ENCODE measurements around the gene TRMT112. TPM values are rescaled to one million over a fixed set of nuclear protein-coding genes. Genes with fewer than 3 reads are reported as not detected.

Gene TRMT112
- total and polyA plus RNA-seq, 2 donors, result 294 to 353 TPM

DNA sequence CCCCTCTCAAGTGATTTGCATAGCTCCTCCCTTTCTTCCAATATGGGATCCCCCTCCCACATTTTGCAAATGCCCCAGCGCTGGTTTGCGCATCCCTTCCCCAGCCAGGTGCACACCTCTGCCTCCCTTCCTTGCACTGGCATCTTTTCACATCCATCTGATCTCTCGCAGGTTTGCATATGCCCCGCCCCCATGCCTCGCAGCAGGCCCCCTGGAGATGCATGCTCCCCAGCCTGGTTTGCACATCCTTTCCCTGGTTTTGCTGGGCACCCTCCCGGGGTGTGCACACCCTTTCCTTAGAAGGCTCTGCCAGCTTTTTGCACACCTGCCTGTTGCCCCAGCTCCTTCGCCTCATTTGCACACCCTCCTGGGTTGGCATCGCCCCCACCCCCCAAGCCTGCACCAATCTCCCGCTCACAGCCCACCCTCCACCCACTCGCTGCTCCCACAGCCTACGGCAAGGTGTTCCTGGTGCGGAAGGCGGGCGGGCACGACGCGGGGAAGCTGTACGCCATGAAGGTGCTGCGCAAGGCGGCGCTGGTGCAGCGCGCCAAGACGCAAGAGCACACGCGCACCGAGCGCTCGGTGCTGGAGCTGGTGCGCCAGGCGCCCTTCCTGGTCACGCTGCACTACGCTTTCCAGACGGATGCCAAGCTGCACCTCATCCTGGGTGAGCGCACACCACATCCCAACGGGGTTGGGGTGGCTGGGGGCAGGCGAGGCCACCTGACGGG is 42.5 kb upstream of the TRMT112 start:
- DNase-seq (ENCODE audit: low read depth in 6 of 9, low spot score in 9 of 9), result peak in 2 of 9 donors; percentile 54 to 70
- Histone ChIP-seq H3K4me1 (ENCODE audit: control insufficient read depth in 2 of 2, insufficient read depth in 2 of 2, low read length in 2 of 2) (peaks cover 22 to 51% of the 10 kb centered on the region in 2 donors), H3K36me3 (ENCODE audit: control insufficient read depth in 2 of 2, insufficient read depth in 2 of 2, low read length in 1 of 2) (peaks cover 35% of the 10 kb centered on the region in 2 donors), H3K27me3 (ENCODE audit: control insufficient read depth in 2 of 2, insufficient read depth in 1 of 2, low read length in 1 of 2) (peaks cover 0 to 4% of the 10 kb centered on the region in 2 donors), H3K9me3 (ENCODE audit: control insufficient read depth in 2 of 2, insufficient read depth in 1 of 2, low read length in 1 of 2) (peaks cover 0 to 3% of the 10 kb centered on the region in 2 donors), H3K27ac (ENCODE audit: low read depth in 1 of 2, low read length in 1 of 2) (peak overlapping the region in 1 of 2 donors; percentile 19), H3K4me3 (ENCODE audit: low read length in 2 of 2) (peak overlapping the region; percentile 68 to 80)
- 7% methylated on average over 38 of the region's 38 CpGs for WGBS

DNA sequence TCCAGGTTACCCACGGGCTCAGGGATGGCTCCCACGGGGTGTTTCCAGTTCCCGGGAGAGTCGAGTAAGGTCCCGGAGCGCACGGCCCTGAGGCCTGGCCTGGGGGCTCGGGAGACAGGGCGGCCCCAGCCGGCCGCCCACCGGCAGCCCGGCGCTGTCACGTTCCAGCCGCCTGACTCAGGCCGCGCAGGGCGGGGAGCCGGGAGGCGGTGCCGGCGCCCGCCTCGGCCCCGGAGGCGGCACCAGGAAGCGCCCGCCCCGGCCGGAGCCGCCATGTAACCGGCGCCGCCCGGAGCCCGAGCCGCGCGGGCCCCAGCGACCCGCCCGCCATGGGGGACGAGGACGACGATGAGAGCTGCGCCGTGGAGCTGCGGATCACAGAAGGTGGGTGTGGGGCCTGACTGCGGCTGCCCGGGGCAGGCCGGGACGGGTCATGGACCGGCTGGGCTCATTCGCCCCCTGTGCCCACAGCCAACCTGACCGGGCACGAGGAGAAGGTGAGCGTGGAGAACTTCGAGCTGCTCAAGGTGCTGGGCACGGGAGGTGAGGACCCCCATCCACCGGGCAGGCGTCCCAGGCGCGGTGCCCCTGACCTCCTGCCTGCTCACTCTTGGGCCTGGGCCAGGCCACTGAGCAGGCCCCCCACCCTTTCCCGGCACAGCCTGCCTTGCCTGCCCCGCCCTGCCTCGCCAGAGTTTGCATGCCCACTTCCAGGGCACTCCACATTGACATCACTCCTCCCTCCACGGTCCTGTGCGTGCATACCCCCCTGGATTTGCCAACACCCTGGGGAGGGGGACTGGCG is 41.8 kb upstream of the TRMT112 start, which contains the start of gene RPS6KA4:
RPS6KA4 (plus strand) TSS at position 256 of the 805 bp plus-strand sequence; CDS start at position 330, 74 bp downstream.
- H3K4me1 ChIP-seq (ENCODE audit: control insufficient read depth in 2 of 2, insufficient read depth in 2 of 2, low read length in 2 of 2), result peaks cover 25 to 54% of the 10 kb centered on the region in 2 donors
- under 1% methylated on average over 70 of the region's 70 CpGs for WGBS

DNA sequence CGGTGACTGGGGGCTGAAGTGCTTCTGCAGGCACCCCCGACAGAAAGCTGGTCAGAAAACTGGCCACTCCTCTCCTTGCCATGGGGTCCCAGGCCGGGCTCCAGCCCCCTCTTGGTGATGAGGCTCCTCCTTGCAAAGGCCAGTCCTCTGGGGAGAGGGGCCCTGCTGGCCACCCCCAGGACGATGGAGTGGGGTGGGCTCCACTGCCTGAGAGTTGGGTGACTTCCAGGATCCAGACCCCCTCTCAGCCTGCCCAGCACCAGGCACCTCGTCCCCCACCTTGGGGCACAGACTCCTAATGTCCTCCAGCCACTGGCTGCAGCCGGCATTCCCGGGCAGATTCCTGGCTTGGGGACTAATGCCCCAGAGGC is 41.2 kb upstream of the TRMT112 start:
- peaks cover 30 to 36% of the 10 kb centered on the region in 2 donors for H3K36me3 ChIP-seq (ENCODE audit: control insufficient read depth in 2 of 2, insufficient read depth in 2 of 2, low read length in 1 of 2)
- peaks cover 0 to 3% of the 10 kb centered on the region in 2 donors for H3K9me3 ChIP-seq (ENCODE audit: control insufficient read depth in 2 of 2, insufficient read depth in 1 of 2, low read length in 1 of 2)
- peak overlapping the region; percentile 43 to 80 for H3K4me3 ChIP-seq (ENCODE audit: low read length in 2 of 2)
- H3K4me1 ChIP-seq (ENCODE audit: control insufficient read depth in 2 of 2, insufficient read depth in 2 of 2, low read length in 2 of 2), result peaks cover 25 to 54% of the 10 kb centered on the region in 2 donors
- DNase-seq (ENCODE audit: low read depth in 6 of 9, low spot score in 9 of 9), result no peak
- peak overlapping the region; percentile 5 to 68 for H3K27ac ChIP-seq (ENCODE audit: low read depth in 1 of 2, low read length in 1 of 2)
- H3K27me3 ChIP-seq (ENCODE audit: control insufficient read depth in 2 of 2, insufficient read depth in 1 of 2, low read length in 1 of 2), result peaks cover 0 to 4% of the 10 kb centered on the region in 2 donors
- WGBS, result 48% methylated on average over 7 of the region's 7 CpGs

More for the DNA sequence above, 41.8 kb upstream of the TRMT112 start, which contains the start of gene RPS6KA4:
- peaks cover 0 to 4% of the 10 kb centered on the region in 2 donors for H3K27me3 ChIP-seq (ENCODE audit: control insufficient read depth in 2 of 2, insufficient read depth in 1 of 2, low read length in 1 of 2)
- H3K9me3 ChIP-seq (ENCODE audit: control insufficient read depth in 2 of 2, insufficient read depth in 1 of 2, low read length in 1 of 2), result peaks cover 0 to 3% of the 10 kb centered on the region in 2 donors
- H3K27ac ChIP-seq (ENCODE audit: low read depth in 1 of 2, low read length in 1 of 2), result peak within 1 kb of the TSS; percentile 5 to 68
- peak within 1 kb of the TSS; percentile 68 to 80 for H3K4me3 ChIP-seq (ENCODE audit: low read length in 2 of 2)
- H3K36me3 ChIP-seq (ENCODE audit: control insufficient read depth in 2 of 2, insufficient read depth in 2 of 2, low read length in 1 of 2), result peaks cover 34% of the 10 kb centered on the region in 2 donors
- peak in 2 of 9 donors; percentile 34 to 56 for DNase-seq (ENCODE audit: low read depth in 6 of 9, low spot score in 9 of 9)

DNA sequence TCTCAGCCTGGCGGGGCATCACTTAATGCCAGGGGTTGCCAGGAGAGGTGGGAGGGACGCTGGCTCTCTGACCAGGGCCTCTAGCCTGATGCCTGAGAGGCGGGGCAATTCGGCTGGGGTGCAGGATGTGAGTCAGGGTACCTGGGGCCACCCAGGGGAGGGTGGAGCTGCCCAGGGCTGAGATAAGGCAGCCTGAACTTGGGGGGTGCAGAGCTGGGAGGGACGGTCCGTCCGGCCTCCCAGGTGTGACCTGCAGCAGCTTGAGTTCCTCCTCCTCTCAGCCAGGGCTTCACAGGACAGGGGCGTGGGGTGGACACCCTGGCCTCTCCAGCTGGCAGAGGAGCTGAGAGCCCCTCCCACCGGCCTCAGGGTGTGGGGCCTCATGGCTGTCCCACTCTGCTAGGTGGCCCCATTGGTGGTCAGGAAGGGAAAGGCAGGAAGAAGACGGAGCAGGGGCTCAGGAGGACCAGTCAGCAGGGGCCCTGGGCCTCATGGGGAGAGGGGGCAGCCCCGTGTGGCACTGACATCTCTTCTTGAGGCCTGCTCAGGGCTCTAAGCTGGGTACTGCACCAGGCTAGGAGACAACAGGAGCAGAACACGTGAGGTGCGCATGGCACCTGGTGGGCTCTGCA is 40.7 kb upstream of the TRMT112 start:
- no peak for DNase-seq (ENCODE audit: low read depth in 6 of 9, low spot score in 9 of 9)
- 86% methylated on average over 13 of the region's 13 CpGs for WGBS
- no peak overlapping the region for H3K4me3 ChIP-seq (ENCODE audit: low read length in 2 of 2)
- peaks cover 29 to 32% of the 10 kb centered on the region in 2 donors for H3K36me3 ChIP-seq (ENCODE audit: control insufficient read depth in 2 of 2, insufficient read depth in 2 of 2, low read length in 1 of 2)
- peaks cover 0 to 4% of the 10 kb centered on the region in 2 donors for H3K27me3 ChIP-seq (ENCODE audit: control insufficient read depth in 2 of 2, insufficient read depth in 1 of 2, low read length in 1 of 2)
- H3K27ac ChIP-seq (ENCODE audit: low read depth in 1 of 2, low read length in 1 of 2), result no peak overlapping the region
- H3K4me1 ChIP-seq (ENCODE audit: control insufficient read depth in 2 of 2, insufficient read depth in 2 of 2, low read length in 2 of 2), result peaks cover 25 to 54% of the 10 kb centered on the region in 2 donors
- H3K9me3 ChIP-seq (ENCODE audit: control insufficient read depth in 2 of 2, insufficient read depth in 1 of 2, low read length in 1 of 2), result peaks cover 0 to 3% of the 10 kb centered on the region in 2 donors

DNA sequence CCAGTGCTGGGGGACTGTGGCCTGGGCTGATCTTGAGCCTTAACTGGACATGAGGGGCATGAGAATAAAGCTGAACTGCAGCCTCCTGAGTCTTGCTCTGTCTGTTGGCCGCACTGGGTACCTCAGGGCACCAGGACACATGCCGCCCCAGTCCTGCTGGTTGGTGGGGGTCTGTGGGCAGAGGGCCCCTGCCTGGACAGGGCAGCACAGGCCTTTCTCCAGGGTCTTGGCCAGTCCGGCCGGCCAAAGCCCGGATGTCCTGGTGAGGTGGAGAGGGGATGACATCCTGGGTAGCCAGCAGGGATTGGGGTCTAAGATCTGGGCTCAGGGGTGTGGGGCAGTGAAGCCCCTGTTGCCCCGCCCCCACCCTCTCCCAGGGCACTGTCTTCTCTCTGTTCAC is 40.1 kb upstream of the TRMT112 start:
- DNase-seq (ENCODE audit: low read depth in 6 of 9, low spot score in 9 of 9), result no peak
- H3K27me3 ChIP-seq (ENCODE audit: control insufficient read depth in 2 of 2, insufficient read depth in 1 of 2, low read length in 1 of 2), result peaks cover 0 to 4% of the 10 kb centered on the region in 2 donors
- peaks cover 0 to 3% of the 10 kb centered on the region in 2 donors for H3K9me3 ChIP-seq (ENCODE audit: control insufficient read depth in 2 of 2, insufficient read depth in 1 of 2, low read length in 1 of 2)
- WGBS, result over 99% methylated on average over 6 of the region's 6 CpGs
- H3K4me1 ChIP-seq (ENCODE audit: control insufficient read depth in 2 of 2, insufficient read depth in 2 of 2, low read length in 2 of 2), result peaks cover 25 to 54% of the 10 kb centered on the region in 2 donors
- H3K4me3 ChIP-seq (ENCODE audit: low read length in 2 of 2), result no peak overlapping the region
- peaks cover 24 to 35% of the 10 kb centered on the region in 2 donors for H3K36me3 ChIP-seq (ENCODE audit: control insufficient read depth in 2 of 2, insufficient read depth in 2 of 2, low read length in 1 of 2)
- no peak overlapping the region for H3K27ac ChIP-seq (ENCODE audit: low read depth in 1 of 2, low read length in 1 of 2)

DNA sequence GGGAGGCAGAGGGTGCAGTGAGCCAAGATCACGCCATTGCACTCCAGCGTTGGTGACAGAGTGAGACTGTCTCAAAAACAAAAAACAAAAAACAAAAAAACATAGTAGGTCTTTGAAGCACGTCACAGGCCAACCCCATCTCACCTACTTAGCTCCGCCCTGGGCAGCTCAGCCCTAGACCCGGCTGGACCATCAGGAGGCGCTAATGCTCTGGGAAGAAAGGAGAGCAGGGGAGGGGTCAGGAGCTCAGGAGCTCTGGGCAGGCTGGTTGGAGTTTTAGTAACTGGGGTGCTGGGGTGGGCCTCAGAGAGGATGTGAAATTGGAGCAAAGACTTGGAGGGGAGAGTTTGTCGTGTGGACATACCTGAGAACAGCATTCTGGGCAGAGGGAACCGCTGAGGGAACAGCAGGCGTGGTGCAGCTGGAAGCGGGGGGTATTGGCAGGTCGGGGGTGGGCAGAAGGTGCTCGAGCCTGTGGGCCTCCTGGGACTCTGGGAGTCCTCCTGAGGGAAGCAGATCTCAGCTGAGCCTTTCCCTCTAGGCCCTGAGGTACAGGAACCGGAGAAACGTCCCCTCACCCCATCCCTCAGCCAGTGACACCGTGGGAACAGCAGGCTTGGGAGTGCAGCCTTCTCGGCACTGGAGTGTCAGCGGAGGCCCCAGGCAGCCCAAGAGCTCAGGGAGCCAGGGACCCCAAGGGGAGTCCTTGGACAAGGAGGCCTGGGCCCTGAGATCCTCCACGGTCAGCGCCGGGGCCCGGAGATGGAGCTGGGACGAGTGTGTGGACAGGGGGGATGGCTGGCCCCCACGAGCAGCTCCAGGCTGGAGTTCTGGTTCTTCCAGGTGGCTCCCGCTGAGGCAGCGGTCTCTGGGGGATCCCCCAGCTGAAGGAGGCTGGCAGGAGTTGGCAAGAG is 39.4 kb upstream of the TRMT112 start:
- peaks cover 20 to 35% of the 10 kb centered on the region in 2 donors for H3K36me3 ChIP-seq (ENCODE audit: control insufficient read depth in 2 of 2, insufficient read depth in 2 of 2, low read length in 1 of 2)
- H3K27ac ChIP-seq (ENCODE audit: low read depth in 1 of 2, low read length in 1 of 2), result no peak overlapping the region
- peaks cover 0 to 4% of the 10 kb centered on the region in 2 donors for H3K27me3 ChIP-seq (ENCODE audit: control insufficient read depth in 2 of 2, insufficient read depth in 1 of 2, low read length in 1 of 2)
- H3K4me3 ChIP-seq (ENCODE audit: low read length in 2 of 2), result no peak overlapping the region
- DNase-seq (ENCODE audit: low read depth in 6 of 9, low spot score in 9 of 9), result no peak
- H3K4me1 ChIP-seq (ENCODE audit: control insufficient read depth in 2 of 2, insufficient read depth in 2 of 2, low read length in 2 of 2), result peaks cover 25 to 53% of the 10 kb centered on the region in 2 donors
- WGBS, result 95% methylated on average over 25 of the region's 25 CpGs
- H3K9me3 ChIP-seq (ENCODE audit: control insufficient read depth in 2 of 2, insufficient read depth in 1 of 2, low read length in 1 of 2), result peaks cover 0 to 3% of the 10 kb centered on the region in 2 donors

DNA sequence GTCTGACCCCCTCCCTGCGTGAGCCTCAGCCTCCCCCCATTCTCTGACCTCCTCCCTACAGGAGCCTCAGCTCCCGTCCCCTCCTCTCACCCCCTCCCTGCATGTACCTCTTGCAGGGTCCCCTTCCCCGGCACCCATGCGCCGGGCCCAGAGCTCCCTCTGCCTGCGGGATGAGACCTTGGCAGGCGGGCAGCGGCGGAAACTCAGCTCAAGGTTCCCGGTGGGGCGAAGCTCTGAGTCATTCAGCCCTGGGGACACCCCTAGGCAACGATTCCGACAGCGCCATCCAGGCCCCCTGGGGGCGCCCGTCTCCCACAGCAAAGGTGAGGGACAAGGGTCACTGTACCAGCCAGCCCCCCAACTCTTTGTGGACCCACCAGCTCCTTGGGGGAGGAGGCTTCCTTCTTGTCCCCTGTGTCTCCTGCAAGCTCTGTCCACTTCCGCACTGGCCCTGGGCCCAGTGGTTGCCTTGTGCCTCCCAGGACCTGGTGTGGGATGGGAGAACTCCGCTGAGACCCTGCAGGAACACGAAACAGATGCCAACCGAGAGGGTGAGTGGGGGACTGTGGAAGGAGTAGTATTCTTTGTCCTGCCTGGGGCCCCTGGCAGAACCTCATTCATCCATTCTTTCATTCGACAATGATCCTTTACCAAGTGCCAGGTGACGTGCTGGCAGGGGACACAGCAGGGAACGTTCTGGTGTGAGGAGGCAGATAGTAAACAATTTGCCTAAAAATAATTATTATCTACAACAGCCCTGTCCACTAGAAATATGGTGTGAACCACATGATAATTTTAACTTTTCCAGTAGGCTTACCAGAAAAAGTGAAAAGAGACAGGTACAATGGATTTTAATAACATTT is 38.0 kb upstream of the TRMT112 start:
- Histone ChIP-seq H3K27ac (ENCODE audit: low read depth in 1 of 2, low read length in 1 of 2) (peak overlapping the region in 1 of 2 donors; percentile 15), H3K4me1 (ENCODE audit: control insufficient read depth in 2 of 2, insufficient read depth in 2 of 2, low read length in 2 of 2) (peaks cover 22 to 38% of the 10 kb centered on the region in 2 donors), H3K4me3 (ENCODE audit: low read length in 2 of 2) (no peak overlapping the region), H3K36me3 (ENCODE audit: control insufficient read depth in 2 of 2, insufficient read depth in 2 of 2, low read length in 1 of 2) (peaks cover 16 to 39% of the 10 kb centered on the region in 2 donors), H3K27me3 (ENCODE audit: control insufficient read depth in 2 of 2, insufficient read depth in 1 of 2, low read length in 1 of 2) (peaks cover 0 to 4% of the 10 kb centered on the region in 2 donors), H3K9me3 (ENCODE audit: control insufficient read depth in 2 of 2, insufficient read depth in 1 of 2, low read length in 1 of 2) (no peaks in the 10 kb centered on the region)
- 30% methylated on average over 23 of the region's 23 CpGs for WGBS
- DNase-seq (ENCODE audit: low read depth in 6 of 9, low spot score in 9 of 9), result peak in 5 of 9 donors; percentile 57 to 85 (median 74)
